Measurements from ENCODE around the gene TRIP10. TPM values are rescaled to one million over a fixed set of nuclear protein-coding genes. Genes with fewer than 3 reads are reported as not detected.

Gene TRIP10
- polyA plus RNA-seq (0.76 TPM in 2 replicates), polyA minus RNA-seq (0.97 and 1.2 TPM in 2 replicates)

- Histone ChIP-seq H3K9me3 (ENCODE audit: low read length) (no peaks in the 10 kb centered on the region), H3K36me3 (ENCODE audit: insufficient read depth, low read length) (no peaks in the 10 kb centered on the region), H3F3A (ENCODE audit: insufficient read depth, low read length, poor library complexity, severe bottlenecking) (no peaks in the 10 kb centered on the region), H2AFZ (ENCODE audit: low read depth, low read length) (peak within 1 kb of the TSS; percentile 56), H4K20me1 (ENCODE audit: insufficient read depth) (no peaks in the 10 kb centered on the region), H3K9me2 (ENCODE audit: insufficient read depth, low read length) (no peaks in the 10 kb centered on the region), H3K79me2 (replicated peaks; ENCODE audit: insufficient read depth, low read length) (no peaks in the 10 kb centered on the region), H3K27ac (ENCODE audit: low read length) (peak within 1 kb of the TSS; percentile 61), H3K4me2 (ENCODE audit: low read length) (peak within 1 kb of the TSS; percentile 35), H3K4me3 (ENCODE audit: low read length) (peak within 1 kb of the TSS; percentile 65), H3K9ac (ENCODE audit: low read length) (peak within 1 kb of the TSS; percentile 38), H3K27me3 (ENCODE audit: insufficient read depth, low read depth, low read length) (peaks cover 8% of the 10 kb centered on the region)
- TF ChIP-seq CTCF (IDR thresholded peaks at IDR 0.05; ENCODE audit: poor library complexity, severe bottlenecking) = no peak
- TF ChIP-seq SMC3 (conservative IDR thresholded peaks at IDR 0.05; ENCODE audit: poor library complexity) = no peak
- no peak for TF ChIP-seq TAF1 (IDR thresholded peaks at IDR 0.05; ENCODE audit: low read depth)
- no peak for TF ChIP-seq POLR2AphosphoS5 (IDR thresholded peaks at IDR 0.05)
- no peak for TF ChIP-seq MXI1 (conservative IDR thresholded peaks at IDR 0.05; ENCODE audit: poor library complexity, severe bottlenecking)
- no peak for TF ChIP-seq EP300 (conservative IDR thresholded peaks at IDR 0.05; ENCODE audit: poor library complexity, severe bottlenecking)
- no peak for TF ChIP-seq REST (IDR thresholded peaks at IDR 0.05; ENCODE audit: borderline replicate concordance)
- TF ChIP-seq RAD21 (conservative IDR thresholded peaks at IDR 0.05) = no peak
- TF ChIP-seq EZH2 (IDR thresholded peaks at IDR 0.05; ENCODE audit: borderline replicate concordance, insufficient read depth, low read length, poor library complexity, severe bottlenecking) = no peak
These were observed at the start of gene TRIP10 for GRCh38 chr19:6739390-6739882. TRIP10 (plus strand) TSS chr19:6739680; CDS start chr19:6739762, 82 bp downstream.

GRCh38 chr19:6690160-6690885 is 49.2 kb upstream of the TRIP10 start:
- Histone ChIP-seq H3K79me2 (replicated peaks; ENCODE audit: insufficient read depth, low read length) (no peaks in the 10 kb centered on the region), H3K9me2 (ENCODE audit: insufficient read depth, low read length) (no peaks in the 10 kb centered on the region), H3K27me3 (ENCODE audit: insufficient read depth, low read depth, low read length) (no peaks in the 10 kb centered on the region), H3K27ac (ENCODE audit: low read length) (no peak overlapping the region), H3K4me2 (ENCODE audit: low read length) (no peak overlapping the region), H3K36me3 (ENCODE audit: insufficient read depth, low read length) (no peaks in the 10 kb centered on the region), H4K20me1 (ENCODE audit: insufficient read depth) (no peaks in the 10 kb centered on the region), H3K4me3 (ENCODE audit: low read length) (no peak overlapping the region), H3K9ac (ENCODE audit: low read length) (no peak overlapping the region), H3F3A (ENCODE audit: insufficient read depth, low read length, poor library complexity, severe bottlenecking) (no peaks in the 10 kb centered on the region), H3K9me3 (ENCODE audit: low read length) (no peaks in the 10 kb centered on the region), H2AFZ (ENCODE audit: low read depth, low read length) (no peak overlapping the region)
- TF ChIP-seq TAF1 (IDR thresholded peaks at IDR 0.05; ENCODE audit: low read depth) (no peak), POLR2AphosphoS5 (IDR thresholded peaks at IDR 0.05) (no peak), MXI1 (conservative IDR thresholded peaks at IDR 0.05; ENCODE audit: poor library complexity, severe bottlenecking) (no peak), RAD21 (conservative IDR thresholded peaks at IDR 0.05) (no peak), REST (IDR thresholded peaks at IDR 0.05; ENCODE audit: borderline replicate concordance) (no peak), SMC3 (conservative IDR thresholded peaks at IDR 0.05; ENCODE audit: poor library complexity) (no peak), CTCF (IDR thresholded peaks at IDR 0.05; ENCODE audit: poor library complexity, severe bottlenecking) (no peak), EZH2 (IDR thresholded peaks at IDR 0.05; ENCODE audit: borderline replicate concordance, insufficient read depth, low read length, poor library complexity, severe bottlenecking) (no peak), EP300 (conservative IDR thresholded peaks at IDR 0.05; ENCODE audit: poor library complexity, severe bottlenecking) (no peak)
